GM21619 (cell line): ENCODE data around the gene BTBD6.
"Not testable (repeated sequence)": the region's sequence is repeated elsewhere in the genome, so short reads cannot be mapped to it uniquely, and the experiment has no call there.

ENCODE experiments used
- ATAC-seq: cut with Tn5 transposase; IDR thresholded peaks from one replicate; pipeline ENCODE4 v1.9.1; 2021; ENCODE audit not compliant: unreplicated experiment

BTBD6 gene

DNA sequence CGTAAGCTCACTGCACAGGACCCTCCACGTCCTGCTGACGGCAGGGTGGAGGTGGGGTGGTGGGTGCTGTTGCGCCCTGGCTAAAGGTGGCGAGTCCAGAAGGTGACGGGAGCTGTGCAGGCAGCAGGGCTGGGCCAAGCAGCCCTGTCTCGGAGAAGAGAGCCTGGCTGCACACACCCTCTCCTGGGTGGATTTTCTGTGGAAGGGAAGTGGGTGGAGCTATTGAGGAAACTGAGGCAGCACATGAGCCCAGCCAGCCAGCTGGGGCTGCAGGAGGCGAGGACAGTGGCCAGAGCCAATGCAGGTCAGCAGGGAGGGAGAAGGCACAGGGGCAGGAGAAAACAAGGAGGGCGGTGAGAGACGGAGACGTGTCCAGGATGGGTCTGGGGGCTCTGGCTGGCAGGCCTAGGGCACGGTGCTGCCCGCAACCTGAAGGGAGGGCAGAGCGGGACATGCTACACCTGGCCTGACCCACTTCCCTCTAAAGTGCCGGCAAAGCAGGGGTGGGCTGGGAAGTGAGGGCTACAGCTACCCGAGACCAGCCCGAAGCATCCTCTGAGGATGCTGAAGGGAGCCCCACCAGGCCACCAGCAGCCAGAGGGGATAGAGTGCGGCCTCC lies 20.5 kb downstream of the BTBD6 start:
- ATAC-seq: no peak

GRCh38 chr14:105269405-105269804 lies 21.1 kb downstream of the BTBD6 start:
- no peak for ATAC-seq

DNA sequence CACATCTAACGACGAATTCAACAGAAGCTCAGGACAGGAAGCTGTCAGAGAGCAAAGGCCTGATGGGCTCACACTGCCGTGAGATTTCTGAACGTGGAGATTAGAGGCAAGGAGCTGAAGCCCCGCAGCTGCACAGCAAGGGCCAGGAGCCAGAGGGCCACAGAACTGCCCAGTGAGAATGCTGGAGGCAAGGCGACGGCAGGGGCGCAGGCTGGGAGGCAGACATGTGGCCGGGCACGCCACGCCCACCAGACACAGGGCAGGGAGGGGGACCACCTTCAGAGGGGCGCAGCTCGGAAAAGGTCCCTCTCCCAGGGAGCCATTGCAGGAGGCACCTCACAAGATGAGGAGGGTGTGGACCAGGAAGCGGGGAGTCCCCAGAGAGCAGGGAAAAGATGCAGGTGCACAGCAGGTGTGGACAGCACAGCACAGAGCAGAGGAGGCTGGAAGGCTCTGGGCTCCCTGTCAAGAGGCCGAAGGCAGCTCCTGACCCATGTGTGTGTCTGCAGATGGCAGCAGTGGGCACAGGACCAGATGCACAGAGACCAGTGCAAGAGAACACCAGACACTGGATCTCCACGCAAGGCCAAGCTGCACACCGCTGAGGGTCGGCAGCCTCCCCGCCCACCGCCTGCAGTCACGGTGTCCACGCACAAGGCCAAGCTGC lies 23.0 kb downstream of the BTBD6 start:
- no peak for ATAC-seq

DNA sequence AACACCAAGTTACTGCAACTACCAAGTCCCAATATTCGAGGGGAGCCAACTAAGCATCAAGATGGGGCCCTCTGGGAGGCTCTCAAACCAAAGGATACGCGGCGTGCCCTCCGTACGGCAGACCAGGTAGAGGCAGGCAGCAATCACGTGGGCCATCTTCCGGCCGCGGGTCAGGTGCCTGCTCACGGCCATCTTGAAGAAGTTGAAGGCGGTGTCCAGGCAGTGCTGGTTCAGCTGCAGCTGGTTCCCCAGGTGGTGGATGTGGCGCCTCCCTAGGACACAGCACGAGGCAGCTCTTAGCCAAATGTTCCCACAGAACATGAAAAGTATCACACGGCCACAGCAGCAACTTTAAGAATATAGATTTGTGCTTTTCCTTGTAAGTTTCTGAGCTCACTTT lies 24.3 kb downstream of the BTBD6 start:
- no peak for ATAC-seq

DNA sequence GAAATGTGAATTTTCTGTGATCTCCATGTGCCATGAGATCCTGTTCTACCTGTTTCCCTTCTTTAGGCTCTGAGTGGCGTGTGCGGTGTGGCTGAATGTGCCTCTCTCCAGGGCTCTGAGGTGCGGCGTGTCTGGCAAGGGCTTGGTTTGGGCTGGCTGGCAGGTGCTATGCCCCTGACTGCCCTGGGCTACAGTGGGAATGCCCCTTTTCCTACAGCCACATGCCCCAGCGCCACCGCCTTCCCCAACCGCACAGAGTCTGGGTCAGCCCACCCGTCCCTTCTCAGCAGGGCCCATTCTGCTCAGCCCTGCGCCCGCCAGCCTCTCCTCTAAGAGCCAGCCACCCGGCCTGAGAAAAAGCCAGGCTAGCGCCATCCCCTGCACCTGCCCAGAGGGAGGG lies 24.7 kb downstream of the BTBD6 start:
- ATAC-seq: no peak

DNA sequence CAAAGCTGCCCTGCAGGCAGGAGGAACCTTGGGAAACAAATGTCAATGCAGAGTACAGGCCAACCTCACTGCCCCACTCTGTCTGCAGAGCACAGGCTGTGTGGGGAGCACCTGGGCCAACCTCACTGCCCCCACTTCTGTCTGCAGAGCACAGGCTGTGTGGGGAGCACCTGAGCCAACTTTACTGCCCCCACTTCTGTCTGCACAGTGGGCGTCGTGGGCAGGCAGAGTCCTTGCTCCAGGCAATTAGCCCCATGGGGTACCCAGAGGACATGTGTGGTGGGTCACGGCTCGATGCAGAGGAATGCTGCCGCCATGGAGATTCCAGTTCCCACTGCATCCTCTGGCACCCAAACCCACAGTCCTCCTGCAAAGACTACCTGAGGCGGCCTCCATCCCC lies 26.3 kb downstream of the BTBD6 start:
- no peak for ATAC-seq

GRCh38 chr14:105275267-105275946 lies 27.1 kb downstream of the BTBD6 start:
- no peak for ATAC-seq

DNA sequence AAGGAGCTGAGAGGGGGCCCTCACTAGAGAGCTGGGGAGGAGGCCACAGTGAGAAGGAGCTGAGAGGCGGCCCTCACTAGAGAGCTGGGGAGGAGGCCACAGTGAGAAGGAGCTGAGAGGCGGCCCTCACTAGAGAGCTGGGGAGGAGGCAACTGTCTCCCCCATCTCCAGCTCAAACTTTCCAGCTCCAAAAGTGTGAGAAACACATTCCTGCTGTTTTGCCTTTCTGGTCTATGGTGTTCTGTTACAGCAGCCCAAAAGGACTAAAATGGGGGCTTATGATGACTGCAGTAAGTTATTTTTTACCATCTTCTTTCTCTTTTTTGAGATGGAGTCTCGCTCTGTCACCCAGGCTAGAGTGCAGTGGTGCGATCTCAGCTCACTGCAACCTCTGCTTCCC lies 29.1 kb downstream of the BTBD6 start:
- ATAC-seq: not testable (repeated sequence)

- ATAC-seq: no peak
Measured at GRCh38 chr14:105279642-105280361, 31.5 kb downstream of the BTBD6 start.

DNA sequence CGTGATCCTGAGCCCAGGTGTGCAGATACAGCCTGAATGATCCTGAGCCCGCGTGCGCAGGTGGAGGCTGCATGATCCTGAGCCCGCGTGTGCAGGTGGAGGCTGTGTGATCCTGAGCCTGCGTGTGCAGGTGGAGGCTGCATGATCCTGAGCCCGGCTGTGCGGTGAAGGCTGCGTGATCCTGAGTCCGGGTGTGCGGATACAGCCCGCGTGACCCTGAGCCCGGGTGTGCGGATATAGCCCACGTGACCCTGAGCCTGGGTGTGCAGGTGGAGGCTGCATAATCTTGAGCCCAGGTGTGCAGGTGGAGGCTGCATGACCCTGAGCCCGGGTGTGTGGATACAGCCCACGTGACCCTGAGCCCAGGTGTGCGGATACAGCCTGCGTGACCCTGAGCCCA lies 32.2 kb downstream of the BTBD6 start:
- no peak for ATAC-seq

DNA sequence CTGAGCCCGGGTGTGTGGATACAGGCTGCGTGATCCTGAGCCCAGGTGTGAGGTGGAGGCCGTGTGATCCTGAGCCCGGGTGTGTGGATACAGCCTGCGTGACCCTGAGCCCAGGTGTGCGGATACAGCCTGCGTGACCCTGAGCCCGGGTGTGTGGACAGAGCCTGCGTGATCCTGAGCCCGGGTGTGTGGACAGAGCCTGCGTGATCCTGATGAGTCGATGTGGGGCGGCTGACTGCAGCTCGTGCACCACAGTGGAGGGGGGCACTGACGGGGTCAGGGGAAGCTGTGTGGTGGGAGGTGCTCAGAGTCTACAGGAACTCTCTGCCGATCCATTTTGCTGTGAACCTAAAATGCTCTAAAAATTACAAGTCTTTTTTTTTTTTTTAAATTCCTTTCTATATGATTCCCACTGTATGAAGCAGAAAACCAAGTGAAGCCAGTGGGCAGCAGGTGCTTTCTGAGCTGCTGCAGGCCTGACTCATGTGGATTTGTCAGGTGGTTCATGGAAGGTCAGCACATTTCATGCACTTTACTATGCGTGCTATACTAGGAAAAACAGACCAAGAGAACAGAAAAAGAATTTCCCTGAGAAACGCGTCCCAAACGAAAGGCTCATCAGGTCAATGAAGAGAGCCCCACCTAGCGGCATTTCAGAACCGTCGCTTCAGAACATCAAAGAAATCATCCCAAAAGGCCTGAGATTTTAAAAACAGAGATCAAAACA lies 33.2 kb downstream of the BTBD6 start:
- no peak for ATAC-seq

GRCh38 chr14:105282098-105282725 lies 33.9 kb downstream of the BTBD6 start:
- ATAC-seq: no peak

GRCh38 chr14:105283028-105283427 lies 34.7 kb downstream of the BTBD6 start:
- no peak for ATAC-seq

GRCh38 chr14:105283899-105284298 lies 35.6 kb downstream of the BTBD6 start:
- no peak for ATAC-seq

- no peak for ATAC-seq
Measured at GRCh38 chr14:105285174-105285573, 36.8 kb downstream of the BTBD6 start.

DNA sequence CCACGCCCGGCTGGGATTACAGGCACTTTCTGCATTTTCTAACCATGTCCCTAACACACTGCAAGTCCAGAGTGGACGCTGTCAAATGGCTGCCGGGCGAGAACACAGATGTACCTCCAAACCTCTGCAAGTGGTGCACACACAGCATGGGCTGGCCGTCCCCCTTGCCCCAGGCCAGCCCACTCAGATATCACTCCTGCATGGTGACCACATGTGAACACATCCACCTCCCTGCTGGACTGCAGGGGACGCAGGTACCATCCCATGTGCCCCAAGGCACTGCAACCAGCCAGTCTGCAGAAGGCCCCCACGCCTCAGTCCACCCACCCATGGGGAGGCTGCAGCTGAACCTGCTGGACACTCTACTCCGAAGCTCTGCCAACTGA lies 38.4 kb downstream of the BTBD6 start:
- ATAC-seq: no peak

- ATAC-seq: no peak
Measured at GRCh38 chr14:105287249-105288102, 39.1 kb downstream of the BTBD6 start.

GRCh38 chr14:105288936-105289335 lies 40.6 kb downstream of the BTBD6 start:
- ATAC-seq: not testable (repeated sequence)

DNA sequence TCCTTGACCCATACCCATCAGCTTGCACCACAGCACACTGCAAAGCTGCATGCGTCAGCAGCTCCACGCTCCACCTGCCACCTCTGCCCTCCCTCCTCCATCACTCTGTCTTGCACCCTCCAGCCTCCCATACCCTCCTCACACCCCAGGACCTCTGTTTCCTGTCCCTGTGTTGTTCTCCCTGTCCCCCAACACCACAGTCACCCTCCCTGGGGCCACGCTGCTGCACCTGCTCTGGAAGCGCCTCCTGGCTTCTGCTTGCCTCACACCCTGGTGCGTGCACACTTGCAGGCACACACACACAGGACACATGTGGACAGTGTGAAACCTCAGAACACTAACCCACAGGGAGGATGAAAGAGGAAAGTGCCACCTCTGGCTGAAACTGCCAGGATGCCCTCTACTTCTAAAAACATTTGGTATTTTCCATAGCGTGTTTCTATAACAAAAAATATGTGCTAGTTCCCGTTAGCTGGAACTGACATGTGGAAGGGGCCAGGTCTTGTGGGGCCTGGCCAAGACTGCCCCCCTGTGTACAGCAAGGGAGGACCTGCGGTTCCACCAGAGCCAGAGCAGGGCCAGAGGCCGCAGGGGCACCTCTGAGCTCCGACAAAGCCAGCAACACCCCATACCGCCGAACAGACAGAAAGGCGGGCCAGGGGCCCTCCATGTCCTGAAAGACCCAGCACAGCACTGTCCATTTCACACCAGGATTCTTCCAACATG lies 42.5 kb downstream of the BTBD6 start:
- ATAC-seq: no peak
